ENCODE data around the gene SATB1.

Gene SATB1

GRCh38 chr3:18431266-18431665 is 6.1 kb upstream of the SATB1 start:
- Histone ChIP-seq H3K4me2 (ENCODE audit: insufficient read depth, low read length, poor library complexity, severe bottlenecking) (no peak overlapping the region), H2BK15ac (ENCODE audit: low read length) (no peak overlapping the region), H4K91ac (ENCODE audit: low read depth, low read length, poor library complexity) (no peak overlapping the region), H3K9ac (ENCODE audit: low read depth, low read length, poor library complexity) (no peak overlapping the region), H3K4me3 (ENCODE audit: low read length in 2 of 2) (no peak overlapping the region), H3K23ac (ENCODE audit: low read depth, low read length, poor library complexity) (no peak overlapping the region), H2BK120ac (ENCODE audit: low read depth, low read length) (no peak overlapping the region), H3K14ac (ENCODE audit: low read length) (no peak overlapping the region), H2AK5ac (ENCODE audit: low read depth, low read length) (no peak overlapping the region), H2AFZ (ENCODE audit: low read length) (no peak overlapping the region), H3K27ac (replicated peaks; ENCODE audit: low read length) (no peak overlapping the region), H4K8ac (ENCODE audit: low read depth, low read length) (no peak overlapping the region), H2BK12ac (ENCODE audit: low read length) (no peak overlapping the region), H3K18ac (ENCODE audit: low read length) (no peak overlapping the region), H3K79me1 (ENCODE audit: low read depth, low read length) (no peaks in the 10 kb centered on the region), H3K27me3 (ENCODE audit: control insufficient read depth in 3 of 3, insufficient read depth in 3 of 3, low read depth in 1 of 3, low read length in 3 of 3) (peaks cover 0 to 88% (median 0%) of the 10 kb centered on the region in 3 experiments), H3K9me3 (replicated peaks in 1 of 2; ENCODE audit: control insufficient read depth in 2 of 2, insufficient read depth in 1 of 2, low read depth in 1 of 2, low read length in 2 of 2) (no peaks in the 10 kb centered on the region), H2BK5ac (ENCODE audit: low read length) (no peak overlapping the region), H3K36me3 (replicated peaks in 1 of 2; ENCODE audit: control insufficient read depth in 2 of 2, insufficient read depth in 2 of 2, low read length in 2 of 2) (no peaks in the 10 kb centered on the region), H3K4ac (ENCODE audit: low read length) (no peak overlapping the region), H3K4me1 (ENCODE audit: control insufficient read depth in 2 of 2, insufficient read depth in 1 of 2, low read depth in 1 of 2, low read length in 2 of 2) (no peaks in the 10 kb centered on the region)
- no peak for DNase-seq (ENCODE audit: low spot score)
- WGBS, 2 donors (ENCODE audit: extremely low coverage in 2 of 2, insufficient read length in 2 of 2, insufficient replicate concordance in 1 of 2): no CpG with 5 or more reads among the region's 3 CpGs

GRCh38 chr3:18428991-18429745 is 4.0 kb upstream of the SATB1 start:
- Histone ChIP-seq H3K4me2 (ENCODE audit: insufficient read depth, low read length, poor library complexity, severe bottlenecking) (no peak overlapping the region), H3K9ac (ENCODE audit: low read depth, low read length, poor library complexity) (no peak overlapping the region), H3K4ac (ENCODE audit: low read length) (no peak overlapping the region), H3K23ac (ENCODE audit: low read depth, low read length, poor library complexity) (no peak overlapping the region), H2BK15ac (ENCODE audit: low read length) (no peak overlapping the region), H3K79me1 (ENCODE audit: low read depth, low read length) (no peaks in the 10 kb centered on the region), H2BK12ac (ENCODE audit: low read length) (no peak overlapping the region), H3K18ac (ENCODE audit: low read length) (no peak overlapping the region), H2BK5ac (ENCODE audit: low read length) (no peak overlapping the region), H3K14ac (ENCODE audit: low read length) (no peak overlapping the region), H2AFZ (ENCODE audit: low read length) (no peak overlapping the region), H2AK5ac (ENCODE audit: low read depth, low read length) (no peak overlapping the region), H3K36me3 (replicated peaks in 1 of 2; ENCODE audit: control insufficient read depth in 2 of 2, insufficient read depth in 2 of 2, low read length in 2 of 2) (no peaks in the 10 kb centered on the region), H4K91ac (ENCODE audit: low read depth, low read length, poor library complexity) (no peak overlapping the region), H2BK120ac (ENCODE audit: low read depth, low read length) (no peak overlapping the region), H3K27me3 (ENCODE audit: control insufficient read depth in 3 of 3, insufficient read depth in 3 of 3, low read depth in 1 of 3, low read length in 3 of 3) (peaks cover 0 to 74% (median 0%) of the 10 kb centered on the region in 3 experiments), H3K4me3 (ENCODE audit: low read length in 2 of 2) (no peak overlapping the region), H3K27ac (replicated peaks; ENCODE audit: low read length) (no peak overlapping the region), H3K9me3 (replicated peaks in 1 of 2; ENCODE audit: control insufficient read depth in 2 of 2, insufficient read depth in 1 of 2, low read depth in 1 of 2, low read length in 2 of 2) (no peaks in the 10 kb centered on the region), H4K8ac (ENCODE audit: low read depth, low read length) (no peak overlapping the region), H3K4me1 (ENCODE audit: control insufficient read depth in 2 of 2, insufficient read depth in 1 of 2, low read depth in 1 of 2, low read length in 2 of 2) (peaks cover 0 to 2% of the 10 kb centered on the region in 2 donors)
- WGBS, 2 donors (ENCODE audit: extremely low coverage in 2 of 2, insufficient read length in 2 of 2, insufficient replicate concordance in 1 of 2): no CpG with 5 or more reads among the region's 6 CpGs
- no peak for DNase-seq (ENCODE audit: low spot score)

GRCh38 chr3:18428036-18428435 is 2.9 kb upstream of the SATB1 start:
- H2BK5ac ChIP-seq (ENCODE audit: low read length): no peak overlapping the region
- H3K14ac ChIP-seq (ENCODE audit: low read length): no peak overlapping the region
- no peak overlapping the region for H3K4ac ChIP-seq (ENCODE audit: low read length)
- H2AK5ac ChIP-seq (ENCODE audit: low read depth, low read length): no peak overlapping the region
- H3K9ac ChIP-seq (ENCODE audit: low read depth, low read length, poor library complexity): no peak overlapping the region
- H3K9me3 ChIP-seq (replicated peaks in 1 of 2; ENCODE audit: control insufficient read depth in 2 of 2, insufficient read depth in 1 of 2, low read depth in 1 of 2, low read length in 2 of 2): no peaks in the 10 kb centered on the region
- no peak overlapping the region for H4K8ac ChIP-seq (ENCODE audit: low read depth, low read length)
- H3K27me3 ChIP-seq (ENCODE audit: control insufficient read depth in 3 of 3, insufficient read depth in 3 of 3, low read depth in 1 of 3, low read length in 3 of 3): peaks cover 0 to 66% (median 0%) of the 10 kb centered on the region in 3 experiments
- H3K36me3 ChIP-seq (replicated peaks in 1 of 2; ENCODE audit: control insufficient read depth in 2 of 2, insufficient read depth in 2 of 2, low read length in 2 of 2): no peaks in the 10 kb centered on the region
- no peak overlapping the region for H3K27ac ChIP-seq (replicated peaks; ENCODE audit: low read length)
- no peak overlapping the region for H4K91ac ChIP-seq (ENCODE audit: low read depth, low read length, poor library complexity)
- peaks cover 0 to 4% of the 10 kb centered on the region in 2 donors for H3K4me1 ChIP-seq (ENCODE audit: control insufficient read depth in 2 of 2, insufficient read depth in 1 of 2, low read depth in 1 of 2, low read length in 2 of 2)
- H3K18ac ChIP-seq (ENCODE audit: low read length): no peak overlapping the region
- no CpG with 5 or more reads among the region's 1 CpG for WGBS, 2 donors (ENCODE audit: extremely low coverage in 2 of 2, insufficient read length in 2 of 2, insufficient replicate concordance in 1 of 2)
- no peak overlapping the region for H3K4me3 ChIP-seq (ENCODE audit: low read length in 2 of 2)
- DNase-seq (ENCODE audit: low spot score): no peak
- no peak overlapping the region for H2BK15ac ChIP-seq (ENCODE audit: low read length)
- H2BK12ac ChIP-seq (ENCODE audit: low read length): no peak overlapping the region
- no peak overlapping the region for H3K4me2 ChIP-seq (ENCODE audit: insufficient read depth, low read length, poor library complexity, severe bottlenecking)
- H2AFZ ChIP-seq (ENCODE audit: low read length): no peak overlapping the region
- H3K79me1 ChIP-seq (ENCODE audit: low read depth, low read length): no peaks in the 10 kb centered on the region
- H3K23ac ChIP-seq (ENCODE audit: low read depth, low read length, poor library complexity): no peak overlapping the region
- no peak overlapping the region for H2BK120ac ChIP-seq (ENCODE audit: low read depth, low read length)

- no peak overlapping the region for H3K4ac ChIP-seq (ENCODE audit: low read length)
- H3K9me3 ChIP-seq (replicated peaks in 1 of 2; ENCODE audit: control insufficient read depth in 2 of 2, insufficient read depth in 1 of 2, low read depth in 1 of 2, low read length in 2 of 2): no peaks in the 10 kb centered on the region
- H3K4me1 ChIP-seq (ENCODE audit: control insufficient read depth in 2 of 2, insufficient read depth in 1 of 2, low read depth in 1 of 2, low read length in 2 of 2): peaks cover 0 to 11% of the 10 kb centered on the region in 2 donors
- H2AFZ ChIP-seq (ENCODE audit: low read length): no peak overlapping the region
- no peak overlapping the region for H3K18ac ChIP-seq (ENCODE audit: low read length)
- H3K23ac ChIP-seq (ENCODE audit: low read depth, low read length, poor library complexity): no peak overlapping the region
- no peak for DNase-seq (ENCODE audit: low spot score)
- H4K91ac ChIP-seq (ENCODE audit: low read depth, low read length, poor library complexity): no peak overlapping the region
- H3K14ac ChIP-seq (ENCODE audit: low read length): no peak overlapping the region
- no peak overlapping the region for H4K8ac ChIP-seq (ENCODE audit: low read depth, low read length)
- H3K4me3 ChIP-seq (ENCODE audit: low read length in 2 of 2): no peak overlapping the region
- H3K27me3 ChIP-seq (ENCODE audit: control insufficient read depth in 3 of 3, insufficient read depth in 3 of 3, low read depth in 1 of 3, low read length in 3 of 3): peaks cover 0 to 53% (median 0%) of the 10 kb centered on the region in 3 experiments
- no peak overlapping the region for H2BK5ac ChIP-seq (ENCODE audit: low read length)
- no peaks in the 10 kb centered on the region for H3K36me3 ChIP-seq (replicated peaks in 1 of 2; ENCODE audit: control insufficient read depth in 2 of 2, insufficient read depth in 2 of 2, low read length in 2 of 2)
- no peak overlapping the region for H2BK12ac ChIP-seq (ENCODE audit: low read length)
- H3K79me1 ChIP-seq (ENCODE audit: low read depth, low read length): no peaks in the 10 kb centered on the region
- no peak overlapping the region for H2BK120ac ChIP-seq (ENCODE audit: low read depth, low read length)
- no CpG with 5 or more reads among the region's 3 CpGs for WGBS, 2 donors (ENCODE audit: extremely low coverage in 2 of 2, insufficient read length in 2 of 2, insufficient replicate concordance in 1 of 2)
- no peak overlapping the region for H3K4me2 ChIP-seq (ENCODE audit: insufficient read depth, low read length, poor library complexity, severe bottlenecking)
- no peak overlapping the region for H3K27ac ChIP-seq (replicated peaks; ENCODE audit: low read length)
- H3K9ac ChIP-seq (ENCODE audit: low read depth, low read length, poor library complexity): no peak overlapping the region
- no peak overlapping the region for H2AK5ac ChIP-seq (ENCODE audit: low read depth, low read length)
- H2BK15ac ChIP-seq (ENCODE audit: low read length): no peak overlapping the region
Measured at GRCh38 chr3:18426597-18427193, 1.6 kb upstream of the SATB1 start.
